GM08714 (cell line): ENCODE measurements around the gene BEX3.
A peak's percentile ranks its signal among the peaks of the same experiment; 100 is the strongest.
"Not testable (repeated sequence)": the region's sequence is repeated elsewhere in the genome, so short reads cannot be mapped to it uniquely, and the experiment has no call there.

Source experiments
- H3K4me3 ChIP-seq: fragments of 200-500 bp; sonication (Bioruptor generic); 2 replicates; pipeline ENCODE4 v1.5.1; 2014; ENCODE audit warnings: mild to moderate bottlenecking, low read length, inconsistent platforms
- ZNF274 ChIP-seq: IDR thresholded peaks from 2 replicates; pipeline ENCODE4 v1.6.1; 2012; ENCODE audit warnings: mild to moderate bottlenecking, low read depth, low read length

The BEX3 gene

GRCh38 chrX:103363046-103363445 is 13.3 kb upstream of the BEX3 start:
- no peak overlapping the region for H3K4me3 ChIP-seq
- no peak for TF ChIP-seq ZNF274

GRCh38 chrX:103367502-103367901 is 8.8 kb upstream of the BEX3 start:
- TF ChIP-seq ZNF274, result no peak
- H3K4me3 ChIP-seq, result no peak overlapping the region

GRCh38 chrX:103369479-103369878 is 6.9 kb upstream of the BEX3 start:
- H3K4me3 ChIP-seq, result no peak overlapping the region
- TF ChIP-seq ZNF274, result no peak

GRCh38 chrX:103372886-103373285 is 3.5 kb upstream of the BEX3 start:
- TF ChIP-seq ZNF274, result no peak
- no peak overlapping the region for H3K4me3 ChIP-seq

GRCh38 chrX:103373581-103373980 is 2.8 kb upstream of the BEX3 start:
- H3K4me3 ChIP-seq, result no peak overlapping the region
- no peak for TF ChIP-seq ZNF274

- H3K4me3 ChIP-seq, result peak overlapping the region; percentile 32; the same call in 1 of the 2 replicates
- no peak for TF ChIP-seq ZNF274
Measured at GRCh38 chrX:103376979-103377324, 614 bp downstream of the BEX3 start.

- H3K4me3 ChIP-seq, result no peak overlapping the region
- TF ChIP-seq ZNF274, result no peak
Measured at GRCh38 chrX:103378990-103379389, 2.7 kb downstream of the BEX3 start.

GRCh38 chrX:103382877-103383276 is 6.5 kb downstream of the BEX3 start:
- H3K4me3 ChIP-seq, result no peak overlapping the region
- TF ChIP-seq ZNF274, result no peak

- TF ChIP-seq ZNF274, result no peak
- no peak overlapping the region for H3K4me3 ChIP-seq
Measured at GRCh38 chrX:103384672-103385071, 8.3 kb downstream of the BEX3 start.

GRCh38 chrX:103385283-103385830 is 9.0 kb downstream of the BEX3 start:
- H3K4me3 ChIP-seq, result not testable (repeated sequence)

- TF ChIP-seq ZNF274, result no peak
- H3K4me3 ChIP-seq, result no peak overlapping the region
Measured at GRCh38 chrX:103386332-103386731, 10.0 kb downstream of the BEX3 start.

- H3K4me3 ChIP-seq, result no peak overlapping the region
- no peak for TF ChIP-seq ZNF274
Measured at GRCh38 chrX:103393487-103393886, 17.1 kb downstream of the BEX3 start.

GRCh38 chrX:103396186-103396585 is 19.8 kb downstream of the BEX3 start:
- no peak overlapping the region for H3K4me3 ChIP-seq
- TF ChIP-seq ZNF274, result no peak

- no peak for TF ChIP-seq ZNF274
Measured at GRCh38 chrX:103396660-103397059, 20.3 kb downstream of the BEX3 start.

GRCh38 chrX:103397707-103398106 is 21.4 kb downstream of the BEX3 start:
- no peak for TF ChIP-seq ZNF274

More at GRCh38 chrX:103396660-103397059, 20.3 kb downstream of the BEX3 start:
- H3K4me3 ChIP-seq, result no peak overlapping the region

GRCh38 chrX:103398421-103398864 is 22.1 kb downstream of the BEX3 start:
- H3K4me3 ChIP-seq, result no peak overlapping the region
- no peak for TF ChIP-seq ZNF274

More at GRCh38 chrX:103397707-103398106, 21.4 kb downstream of the BEX3 start:
- H3K4me3 ChIP-seq, result no peak overlapping the region
